OCI-LY1 (cell line): ENCODE results near the gene GALNT16.

ENCODE experiments used
- H2AFZ ChIP-seq: fragments of 200-600 bp; sonication (generic), shearing (Covaris generic); 2 replicates; pipeline ENCODE4 v1.6.0; 2014; ENCODE audit warnings: antibody characterized with exemption, mild to moderate bottlenecking, low read length
- H3F3A ChIP-seq: fragments of 200-600 bp; sonication (generic), shearing (Covaris generic); 2 replicates; pipeline ENCODE4 v1.6.0; 2014; ENCODE audit warnings: mild to moderate bottlenecking, antibody characterized with exemption, low read length, moderate library complexity; ENCODE audit not compliant: insufficient read depth
- H3K27ac ChIP-seq: fragments of 200-600 bp; sonication (generic); 2 replicates; pipeline ENCODE4 v1.5.1; 2014; ENCODE audit warnings: low read length, mixed run types, mild to moderate bottlenecking, low read depth; ENCODE audit not compliant: poor library complexity, severe bottlenecking
- H3K27me3 ChIP-seq: fragments of 200-600 bp; sonication (generic); 2 replicates; pipeline ENCODE4 v1.6.0; 2014; ENCODE audit warnings: antibody characterized with exemption, mild to moderate bottlenecking, low read length, moderate library complexity; ENCODE audit not compliant: insufficient read depth
- H3K36me3 ChIP-seq: fragments of 200-600 bp; sonication (generic); 2 replicates; pipeline ENCODE4 v1.6.1; 2014; ENCODE audit warnings: mild to moderate bottlenecking, antibody characterized with exemption, low read length, moderate library complexity, mixed read lengths; ENCODE audit not compliant: insufficient read depth
- H3K4me1 ChIP-seq: fragments of 200-600 bp; sonication (generic); 2 replicates; pipeline ENCODE4 v1.5.1; 2014; ENCODE audit warnings: mild to moderate bottlenecking, low read length, moderate library complexity; ENCODE audit not compliant: insufficient read depth, severe bottlenecking
- H3K4me2 ChIP-seq: fragments of 200-600 bp; sonication (generic), shearing (Covaris generic); 2 replicates; pipeline ENCODE4 v1.6.1; 2014; ENCODE audit warnings: low read length
- H3K4me3 ChIP-seq: fragments of 200-600 bp; sonication (generic); 2 replicates; pipeline ENCODE4 v1.5.1; 2014; ENCODE audit warnings: low read length, low read depth, mild to moderate bottlenecking, mixed read lengths; ENCODE audit not compliant: poor library complexity, severe bottlenecking
- H3K79me2 ChIP-seq: fragments of 200-600 bp; shearing (Covaris generic); 2 replicates; pipeline ENCODE4 v1.6.1; 2016; ENCODE audit warnings: mixed run types, low read length, mixed read lengths; ENCODE audit not compliant: insufficient read depth
- H3K9ac ChIP-seq: fragments of 200-600 bp; sonication (generic), shearing (Covaris generic); 2 replicates; pipeline ENCODE4 v1.6.1; 2014; ENCODE audit warnings: mild to moderate bottlenecking, low read length, mixed read lengths
- H3K9me2 ChIP-seq: fragments of 200-600 bp; sonication (generic), shearing (Covaris generic); 2 replicates; pipeline ENCODE4 v1.6.1; 2014; ENCODE audit warnings: low read depth, mild to moderate bottlenecking, low read length, mixed read lengths
- H3K9me3 ChIP-seq: fragments of 200-600 bp; shearing (Covaris generic); 2 replicates; pipeline ENCODE4 v1.6.1; 2014; ENCODE audit warnings: low read length, mixed read lengths
- H4K20me1 ChIP-seq: fragments of 200-600 bp; sonication (generic), shearing (Covaris generic); 2 replicates; pipeline ENCODE4 v1.6.0; 2016; ENCODE audit warnings: mild to moderate bottlenecking, low read length; ENCODE audit not compliant: insufficient read depth
- EZH2 ChIP-seq: fragments of 200-600 bp; sonication (generic), shearing (Covaris generic); IDR thresholded peaks from 2 replicates; pipeline ENCODE4 v1.8.0; 2017; ENCODE audit warnings: borderline replicate concordance, mixed run types, mild to moderate bottlenecking, antibody characterized with exemption, low read length, moderate library complexity, mixed read lengths
- TF ChIP-seq, protein P1 (sequence below): fragments of 200-600 bp; sonication (generic), shearing (Covaris generic); IDR thresholded peaks from 2 replicates; pipeline ENCODE4 v1.5.1; 2017; ENCODE audit warnings: mild to moderate bottlenecking, antibody characterized with exemption, low read length, moderate library complexity, mixed read lengths

Gene GALNT16

DNA sequence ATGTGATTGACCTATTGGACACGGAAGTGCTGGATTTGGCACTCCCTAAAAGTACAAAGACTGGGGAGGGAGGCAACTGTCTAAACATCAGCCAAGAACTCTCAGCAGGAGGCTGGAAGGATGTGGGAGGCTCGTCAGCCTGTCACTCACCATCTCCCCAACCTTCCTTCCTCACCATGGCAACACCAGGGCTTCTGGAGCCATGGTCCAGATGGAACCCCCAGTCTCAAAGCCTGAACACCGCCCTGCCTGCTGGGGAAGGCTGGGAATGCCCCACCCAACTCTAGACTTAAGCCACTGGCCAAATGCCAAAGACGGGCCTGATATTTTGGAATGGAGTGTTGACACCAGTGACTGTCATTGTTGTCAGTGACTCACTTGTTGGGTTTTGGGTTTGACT is 55.3 kb downstream of the GALNT16 start:
- Histone ChIP-seq H3K4me2 (no peak overlapping the region), H3K4me1 (no peaks in the 10 kb centered on the region), H3K4me3 (no peak overlapping the region), H3K27ac (no peak overlapping the region), H3F3A (no peaks in the 10 kb centered on the region), H3K79me2 (no peaks in the 10 kb centered on the region), H3K9me3 (no peaks in the 10 kb centered on the region), H3K9ac (no peak overlapping the region), H3K9me2 (no peaks in the 10 kb centered on the region), H3K27me3 (no peaks in the 10 kb centered on the region; the same call in 1 of the 2 replicates), H3K36me3 (no peaks in the 10 kb centered on the region), H2AFZ (no peak overlapping the region), H4K20me1 (no peaks in the 10 kb centered on the region)
- no peak for TF ChIP-seq EZH2
- TF ChIP-seq, protein P1, sequence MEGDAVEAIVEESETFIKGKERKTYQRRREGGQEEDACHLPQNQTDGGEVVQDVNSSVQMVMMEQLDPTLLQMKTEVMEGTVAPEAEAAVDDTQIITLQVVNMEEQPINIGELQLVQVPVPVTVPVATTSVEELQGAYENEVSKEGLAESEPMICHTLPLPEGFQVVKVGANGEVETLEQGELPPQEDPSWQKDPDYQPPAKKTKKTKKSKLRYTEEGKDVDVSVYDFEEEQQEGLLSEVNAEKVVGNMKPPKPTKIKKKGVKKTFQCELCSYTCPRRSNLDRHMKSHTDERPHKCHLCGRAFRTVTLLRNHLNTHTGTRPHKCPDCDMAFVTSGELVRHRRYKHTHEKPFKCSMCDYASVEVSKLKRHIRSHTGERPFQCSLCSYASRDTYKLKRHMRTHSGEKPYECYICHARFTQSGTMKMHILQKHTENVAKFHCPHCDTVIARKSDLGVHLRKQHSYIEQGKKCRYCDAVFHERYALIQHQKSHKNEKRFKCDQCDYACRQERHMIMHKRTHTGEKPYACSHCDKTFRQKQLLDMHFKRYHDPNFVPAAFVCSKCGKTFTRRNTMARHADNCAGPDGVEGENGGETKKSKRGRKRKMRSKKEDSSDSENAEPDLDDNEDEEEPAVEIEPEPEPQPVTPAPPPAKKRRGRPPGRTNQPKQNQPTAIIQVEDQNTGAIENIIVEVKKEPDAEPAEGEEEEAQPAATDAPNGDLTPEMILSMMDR: no peak

- no peak for TF ChIP-seq EZH2
- TF ChIP-seq, protein P1: no peak
- no peaks in the 10 kb centered on the region for H3F3A ChIP-seq
- no peaks in the 10 kb centered on the region for H3K9me3 ChIP-seq
- H3K9me2 ChIP-seq: no peaks in the 10 kb centered on the region
- H4K20me1 ChIP-seq: no peaks in the 10 kb centered on the region
- H3K9ac ChIP-seq: no peak overlapping the region
- no peaks in the 10 kb centered on the region; the same call in 1 of the 2 replicates for H3K27me3 ChIP-seq
- H3K79me2 ChIP-seq: no peaks in the 10 kb centered on the region
- H2AFZ ChIP-seq: no peak overlapping the region
- no peaks in the 10 kb centered on the region for H3K36me3 ChIP-seq
- H3K27ac ChIP-seq: no peak overlapping the region
- H3K4me3 ChIP-seq: no peak overlapping the region
- no peaks in the 10 kb centered on the region for H3K4me1 ChIP-seq
- no peak overlapping the region for H3K4me2 ChIP-seq
Measured at GRCh38 chr14:69316449-69317101, 56.6 kb downstream of the GALNT16 start.

DNA sequence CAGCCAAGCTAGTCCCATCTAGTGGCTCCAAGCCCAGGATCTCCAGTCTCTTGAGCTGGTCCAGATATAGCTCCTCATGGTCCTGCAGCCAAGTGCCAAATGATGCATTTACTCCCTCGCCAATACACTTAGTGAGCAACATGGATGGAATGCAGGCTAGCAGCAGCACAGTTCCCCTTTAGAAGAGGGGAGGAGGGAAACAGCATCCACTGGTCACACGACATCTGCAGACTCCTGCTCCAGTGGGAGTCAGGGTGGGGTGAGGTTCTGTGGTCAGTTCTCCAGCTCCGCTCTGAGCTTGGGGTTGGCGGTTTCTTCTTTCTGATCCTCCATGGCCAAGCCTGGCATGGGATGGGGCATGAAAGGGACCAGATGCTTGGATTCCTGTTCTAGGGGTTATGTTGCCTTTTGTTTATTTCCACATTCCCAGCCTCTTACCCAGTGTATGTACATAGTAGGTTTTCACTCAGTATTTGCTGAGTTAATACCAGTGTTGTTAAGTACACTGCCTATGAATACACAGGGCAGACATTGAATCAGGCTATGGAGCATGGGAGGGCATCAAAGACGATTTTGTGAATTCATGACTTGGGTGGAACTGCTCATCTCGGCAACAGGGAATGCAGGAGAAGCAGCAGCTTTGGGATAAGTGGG is 57.3 kb downstream of the GALNT16 start:
- H3K4me2 ChIP-seq: no peak overlapping the region
- H3K9me2 ChIP-seq: no peaks in the 10 kb centered on the region
- no peak for TF ChIP-seq EZH2
- TF ChIP-seq, protein P1: no peak
- H3F3A ChIP-seq: no peaks in the 10 kb centered on the region
- H3K27ac ChIP-seq: no peak overlapping the region
- no peak overlapping the region for H2AFZ ChIP-seq
- no peaks in the 10 kb centered on the region for H4K20me1 ChIP-seq
- no peaks in the 10 kb centered on the region for H3K4me1 ChIP-seq
- no peaks in the 10 kb centered on the region for H3K79me2 ChIP-seq
- H3K27me3 ChIP-seq: no peaks in the 10 kb centered on the region; the same call in 1 of the 2 replicates
- H3K9me3 ChIP-seq: no peaks in the 10 kb centered on the region
- H3K9ac ChIP-seq: no peak overlapping the region
- no peak overlapping the region for H3K4me3 ChIP-seq
- H3K36me3 ChIP-seq: no peaks in the 10 kb centered on the region
